22Rv1 (cell line): ENCODE results near the gene SFXN2.

Experiments used
- ZFX ChIP-seq: fragments of 450-650 bp; IDR thresholded peaks from 2 replicates; pipeline ENCODE4 v1.6.1; 2017; ENCODE audit warnings: antibody characterized with exemption, borderline replicate concordance
- TF ChIP-seq, protein P1 (sequence below): fragments of 450-650 bp; IDR thresholded peaks from 2 replicates; pipeline ENCODE4 v1.5.1; 2017; ENCODE audit warnings: mild to moderate bottlenecking

GRCh38 chr10:102762401-102763015 is 48.1 kb downstream of the SFXN2 start:
- TF ChIP-seq, protein P1, sequence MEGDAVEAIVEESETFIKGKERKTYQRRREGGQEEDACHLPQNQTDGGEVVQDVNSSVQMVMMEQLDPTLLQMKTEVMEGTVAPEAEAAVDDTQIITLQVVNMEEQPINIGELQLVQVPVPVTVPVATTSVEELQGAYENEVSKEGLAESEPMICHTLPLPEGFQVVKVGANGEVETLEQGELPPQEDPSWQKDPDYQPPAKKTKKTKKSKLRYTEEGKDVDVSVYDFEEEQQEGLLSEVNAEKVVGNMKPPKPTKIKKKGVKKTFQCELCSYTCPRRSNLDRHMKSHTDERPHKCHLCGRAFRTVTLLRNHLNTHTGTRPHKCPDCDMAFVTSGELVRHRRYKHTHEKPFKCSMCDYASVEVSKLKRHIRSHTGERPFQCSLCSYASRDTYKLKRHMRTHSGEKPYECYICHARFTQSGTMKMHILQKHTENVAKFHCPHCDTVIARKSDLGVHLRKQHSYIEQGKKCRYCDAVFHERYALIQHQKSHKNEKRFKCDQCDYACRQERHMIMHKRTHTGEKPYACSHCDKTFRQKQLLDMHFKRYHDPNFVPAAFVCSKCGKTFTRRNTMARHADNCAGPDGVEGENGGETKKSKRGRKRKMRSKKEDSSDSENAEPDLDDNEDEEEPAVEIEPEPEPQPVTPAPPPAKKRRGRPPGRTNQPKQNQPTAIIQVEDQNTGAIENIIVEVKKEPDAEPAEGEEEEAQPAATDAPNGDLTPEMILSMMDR, result no peak
- no peak for TF ChIP-seq ZFX
